Type B pancreatic cell (in vitro differentiated cells): ENCODE data around the gene NPAS3. TPM values are rescaled to one million over a fixed set of nuclear protein-coding genes. Genes with fewer than 3 reads are reported as not detected.

ENCODE experiments used
- DNase-seq: peaks from one replicate; pipeline ENCODE4 v3.0.0; 2021; ENCODE audit warnings: mixed read lengths; ENCODE audit not compliant: unreplicated experiment; ENCODE audit errors: extremely low spot score
- H3K27ac Mint-ChIP-seq: 2 replicates; pipeline ENCODE4 v1.8.0; 2021; ENCODE audit warnings: mild to moderate bottlenecking, mixed read lengths
- H3K27me3 Mint-ChIP-seq: 2 replicates; pipeline ENCODE4 v1.8.0; 2021; ENCODE audit warnings: mixed read lengths
- H3K36me3 Mint-ChIP-seq: 2 replicates; pipeline ENCODE4 v1.8.0; 2021; ENCODE audit warnings: mixed read lengths
- H3K4me1 Mint-ChIP-seq: one replicate; pipeline ENCODE4 v1.8.0; 2021; ENCODE audit warnings: mixed read lengths; ENCODE audit not compliant: unreplicated experiment
- H3K4me3 Mint-ChIP-seq: 2 replicates; pipeline ENCODE4 v1.8.0; 2021; ENCODE audit warnings: mild to moderate bottlenecking, mixed read lengths
- H3K9me3 Mint-ChIP-seq: 2 replicates; pipeline ENCODE4 v1.8.0; 2021; ENCODE audit warnings: mixed read lengths
- CTCF ChIP-seq: fragments of 200-600 bp; sonication (generic); conservative IDR thresholded peaks from 2 replicates; pipeline ENCODE4 v1.5.0; 2021; ENCODE audit warnings: antibody characterized with exemption, mild to moderate bottlenecking
- total RNA-seq: library from RNA; stranded (reverse); gene quantifications from 2 replicates; pipeline ENCODE4 v1.2.1, GENCODE V29; 2021; ENCODE audit warnings: low replicate concordance

NPAS3 gene
- total RNA-seq, 1 donor from 2014 or later = 8.7 TPM

- no peak for TF ChIP-seq CTCF
- Mint-ChIP-seq H3K9me3 (no peaks in the 10 kb centered on the region), H3K27me3 (peaks cover 57% of the 10 kb centered on the region), H3K4me1 (peaks cover 8% of the 10 kb centered on the region), H3K36me3 (peaks cover 4% of the 10 kb centered on the region), H3K27ac (no peak overlapping the region), H3K4me3 (no peak overlapping the region)
- DNase-seq = no peak
These were observed 765.8 kb downstream of the NPAS3 start for GRCh38 chr14:33704481-33704880.

DNA sequence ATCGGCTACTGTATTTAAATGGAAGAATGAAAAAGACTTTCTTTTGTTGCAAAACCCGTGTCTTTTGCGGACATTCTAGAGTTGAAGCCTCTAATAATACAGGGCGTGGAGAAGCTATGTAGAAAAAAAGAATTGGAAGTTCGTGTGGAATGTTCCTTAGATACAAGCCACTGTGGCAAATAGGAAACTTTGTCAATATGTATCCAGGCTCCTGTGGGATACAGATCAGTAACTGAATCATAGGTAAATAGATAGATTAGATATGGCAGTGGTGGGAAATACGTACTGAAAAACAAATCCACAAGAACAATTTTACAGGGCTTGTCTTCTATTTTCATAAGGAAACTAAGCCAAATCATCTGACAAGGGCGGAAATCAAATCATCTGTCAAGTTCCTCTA is 766.8 kb downstream of the NPAS3 start:
- no peak for TF ChIP-seq CTCF
- Mint-ChIP-seq H3K9me3 (no peaks in the 10 kb centered on the region), H3K4me1 (peaks cover 8% of the 10 kb centered on the region), H3K36me3 (peaks cover 4% of the 10 kb centered on the region), H3K27ac (no peak overlapping the region), H3K27me3 (peaks cover 61% of the 10 kb centered on the region), H3K4me3 (no peak overlapping the region)
- no peak for DNase-seq

DNA sequence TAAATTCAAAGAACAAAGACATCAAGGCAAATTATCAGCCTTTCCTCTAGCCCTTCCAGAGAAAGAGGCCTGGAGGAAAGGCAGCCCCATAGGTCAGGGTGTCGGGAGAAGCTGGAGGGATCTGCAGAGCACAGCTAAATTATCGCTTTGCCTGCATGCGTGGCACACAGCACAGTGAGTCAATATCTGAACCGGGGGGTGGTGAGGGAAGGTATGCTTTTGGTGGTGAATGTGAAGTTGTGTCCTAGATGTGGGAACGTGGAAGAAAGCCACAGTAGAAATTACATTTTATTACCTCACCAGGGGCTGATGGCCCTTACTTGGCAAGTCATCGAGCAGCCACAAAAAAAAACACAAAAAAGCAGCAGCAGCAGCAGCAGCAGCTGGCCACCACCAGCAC is 769.0 kb downstream of the NPAS3 start:
- Mint-ChIP-seq H3K27ac (no peak overlapping the region), H3K27me3 (peaks cover 60% of the 10 kb centered on the region)

GRCh38 chr14:33709283-33709682 is 770.6 kb downstream of the NPAS3 start:
- TF ChIP-seq CTCF = no peak
- no peak for DNase-seq
- Mint-ChIP-seq H3K27me3 (peaks cover 71% of the 10 kb centered on the region), H3K9me3 (no peaks in the 10 kb centered on the region), H3K27ac (no peak overlapping the region), H3K4me3 (no peak overlapping the region), H3K36me3 (peaks cover 4% of the 10 kb centered on the region), H3K4me1 (peaks cover 8% of the 10 kb centered on the region)

More for the DNA sequence above, 769.0 kb downstream of the NPAS3 start:
- Mint-ChIP-seq H3K4me1 (peaks cover 8% of the 10 kb centered on the region), H3K4me3 (no peak overlapping the region), H3K36me3 (peaks cover 4% of the 10 kb centered on the region), H3K9me3 (no peaks in the 10 kb centered on the region)
- DNase-seq = no peak
- TF ChIP-seq CTCF = no peak

GRCh38 chr14:33709711-33710110 is 771.0 kb downstream of the NPAS3 start:
- DNase-seq = no peak
- H3K36me3 Mint-ChIP-seq = peaks cover 4% of the 10 kb centered on the region
- H3K27me3 Mint-ChIP-seq = peaks cover 67% of the 10 kb centered on the region
- H3K9me3 Mint-ChIP-seq = no peaks in the 10 kb centered on the region
- no peak overlapping the region for H3K4me3 Mint-ChIP-seq
- no peak overlapping the region for H3K27ac Mint-ChIP-seq
- no peak for TF ChIP-seq CTCF
- H3K4me1 Mint-ChIP-seq = peaks cover 8% of the 10 kb centered on the region

GRCh38 chr14:33710273-33710672 is 771.6 kb downstream of the NPAS3 start:
- DNase-seq = no peak
- peaks cover 62% of the 10 kb centered on the region for H3K27me3 Mint-ChIP-seq
- no peaks in the 10 kb centered on the region for H3K9me3 Mint-ChIP-seq
- no peak for TF ChIP-seq CTCF
- H3K27ac Mint-ChIP-seq = no peak overlapping the region
- H3K4me3 Mint-ChIP-seq = no peak overlapping the region
- H3K36me3 Mint-ChIP-seq = peaks cover 4% of the 10 kb centered on the region
- H3K4me1 Mint-ChIP-seq = peaks cover 8% of the 10 kb centered on the region
